Activated B cell treated with CpG ODN at 0.5 μM for 24 hours (primary cell): ENCODE data around the gene CENPT. TPM values are rescaled to one million over a fixed set of nuclear protein-coding genes. Genes with fewer than 3 reads are reported as not detected.
A peak's percentile ranks its signal among the peaks of the same experiment; 100 is the strongest.
"Not testable (repeated sequence)": the region's sequence is repeated elsewhere in the genome, so short reads cannot be mapped to it uniquely, and the experiment has no call there.

Experiments used
- ATAC-seq: fragments of 200-7000 bp; cut with Tn5 transposase; one replicate; pipeline ENCODE4 v1.10.0; 2021; ENCODE audit warnings: low read depth, mild to moderate bottlenecking, moderate library complexity
- CTCF ChIA-PET: fragments of 350-600 bp; sonication (Branson Sonifier 250); formaldehyde crosslinking; loops from one replicate; lab custom pipeline; 2021; ENCODE audit warnings: antibody characterized with exemption; lab: Charles Lee
- POLR2A ChIA-PET: fragments of 350-600 bp; sonication (Branson Sonifier 250); formaldehyde crosslinking; loops from one replicate; lab custom pipeline; 2021; ENCODE audit warnings: antibody characterized with exemption; lab: Charles Lee
- DNase-seq: peaks from one replicate; pipeline ENCODE4 v3.0.0; 2022
- H3K27ac Mint-ChIP-seq: one replicate; pipeline ENCODE4 v1.8.0; 2020; ENCODE audit warnings: mixed read lengths
- H3K27me3 Mint-ChIP-seq: one replicate; pipeline ENCODE4 v1.8.0; 2021; ENCODE audit warnings: mixed read lengths
- H3K36me3 Mint-ChIP-seq: one replicate; pipeline ENCODE4 v1.8.0; 2021; ENCODE audit warnings: low read depth, mixed read lengths
- H3K4me1 Mint-ChIP-seq: one replicate; pipeline ENCODE4 v1.8.0; 2021; ENCODE audit warnings: mixed read lengths
- H3K4me3 Mint-ChIP-seq: one replicate; pipeline ENCODE4 v1.8.0; 2020; ENCODE audit warnings: mild to moderate bottlenecking, mixed read lengths
- H3K9me3 Mint-ChIP-seq: one replicate; pipeline ENCODE4 v1.8.0; 2020; ENCODE audit warnings: mixed read lengths
- CTCF ChIP-seq: fragments of 200-600 bp; IDR thresholded peaks from one replicate; pipeline ENCODE4 v1.8.0; 2022; ENCODE audit warnings: antibody characterized with exemption, mild to moderate bottlenecking
- intact Hi-C: fragments of 100-400 bp; cut with micrococcal nuclease; formaldehyde crosslinking; loops from one replicate; pipeline ENCODE4 v1.15.1; 2024
- total RNA-seq: library from RNA; stranded (reverse); gene quantifications from 2 replicates; pipeline ENCODE4 v1.2.3, GENCODE V29; 2022

CENPT gene
- total RNA-seq, 1 donor from 2014 or later: 54.2 TPM

DNA sequence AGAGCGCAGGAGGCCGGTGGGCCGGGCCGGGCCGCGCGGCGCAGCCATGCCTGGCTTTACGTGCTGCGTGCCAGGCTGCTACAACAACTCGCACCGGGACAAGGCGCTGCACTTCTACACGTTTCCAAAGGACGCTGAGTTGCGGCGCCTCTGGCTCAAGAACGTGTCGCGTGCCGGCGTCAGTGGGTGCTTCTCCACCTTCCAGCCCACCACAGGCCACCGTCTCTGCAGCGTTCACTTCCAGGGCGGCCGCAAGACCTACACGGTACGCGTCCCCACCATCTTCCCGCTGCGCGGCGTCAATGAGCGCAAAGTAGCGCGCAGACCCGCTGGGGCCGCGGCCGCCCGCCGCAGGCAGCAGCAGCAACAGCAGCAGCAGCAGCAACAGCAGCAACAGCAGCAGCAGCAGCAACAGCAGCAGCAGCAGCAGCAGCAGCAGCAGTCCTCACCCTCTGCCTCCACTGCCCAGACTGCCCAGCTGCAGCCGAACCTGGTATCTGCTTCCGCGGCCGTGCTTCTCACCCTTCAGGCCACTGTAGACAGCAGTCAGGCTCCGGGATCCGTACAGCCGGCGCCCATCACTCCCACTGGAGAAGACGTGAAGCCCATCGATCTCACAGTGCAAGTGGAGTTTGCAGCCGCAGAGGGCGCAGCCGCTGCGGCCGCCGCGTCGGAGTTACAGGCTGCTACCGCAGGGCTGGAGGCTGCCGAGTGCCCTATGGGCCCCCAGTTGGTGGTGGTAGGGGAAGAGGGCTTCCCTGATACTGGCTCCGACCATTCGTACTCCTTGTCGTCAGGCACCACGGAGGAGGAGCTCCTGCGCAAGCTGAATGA lies 4.8 kb downstream of the CENPT start:
- DNase-seq (no peak), ATAC-seq (peak; percentile 16)
- Mint-ChIP-seq H3K4me3 (peak overlapping the region; percentile 91), H3K9me3 (no peaks in the 10 kb centered on the region), H3K27me3 (no peaks in the 10 kb centered on the region), H3K27ac (peak overlapping the region; percentile 93), H3K4me1 (peaks cover 46% of the 10 kb centered on the region), H3K36me3 (peaks cover 4% of the 10 kb centered on the region)
- TF ChIP-seq CTCF: no peak
- intact Hi-C loops: loop anchor here (1.0 kb wide), 7 partner anchors 9 to 243 kb away; partner anchors contain the start of genes EDC4, GFOD2, NFATC3 and PSKH1
- CTCF ChIA-PET: interaction anchor here (1.8 kb wide), 1 partner anchor 9 kb away, joined by 5 read pairs; no protein-coding TSS in a partner anchor
- POLR2A ChIA-PET: interaction anchor here (0.5 to 3.9 kb wide), 9 partner anchors 9 to 844 kb away, joined by 3 to 21 read pairs (median 3); partner anchors contain the start of genes RANBP10 and TSNAXIP1

- ATAC-seq: peak; percentile 54
- Mint-ChIP-seq H3K9me3 (no peaks in the 10 kb centered on the region), H3K4me3 (peak within 1 kb of the TSS; percentile 95), H3K27me3 (no peaks in the 10 kb centered on the region), H3K4me1 (peaks cover 43% of the 10 kb centered on the region), H3K27ac (peak within 1 kb of the TSS; percentile 95), H3K36me3 (peaks cover 4% of the 10 kb centered on the region)
- TF ChIP-seq CTCF: peak; percentile 38
- POLR2A ChIA-PET: no interaction called here
- CTCF ChIA-PET: interaction anchor here (1.2 kb wide), 1 partner anchor 25 kb away, joined by 4 read pairs; no protein-coding TSS in a partner anchor
- intact Hi-C loops: loop anchor here (1.0 kb wide), 7 partner anchors 9 to 243 kb away; partner anchors contain the start of genes EDC4, GFOD2, NFATC3 and PSKH1
- DNase-seq: peak; percentile 95
Observed at GRCh38 chr16:67841816-67842508, 5.5 kb downstream of the CENPT start, which contains the start of gene THAP11. Gene THAP11 (plus strand): TSS chr16:67842320. CDS start chr16:67842555, 235 bp downstream.

- no peaks in the 10 kb centered on the region for H3K9me3 Mint-ChIP-seq
- peaks cover 43% of the 10 kb centered on the region for H3K4me1 Mint-ChIP-seq
- H3K36me3 Mint-ChIP-seq: peaks cover 4% of the 10 kb centered on the region
- peak overlapping the region; percentile 95 for H3K4me3 Mint-ChIP-seq
- DNase-seq: no peak
- H3K27ac Mint-ChIP-seq: peak overlapping the region; percentile 95
- TF ChIP-seq CTCF: no peak
- intact Hi-C loops: no loop called here
- H3K27me3 Mint-ChIP-seq: no peaks in the 10 kb centered on the region
- POLR2A ChIA-PET: no interaction called here
- CTCF ChIA-PET: interaction anchor here (1.2 kb wide), 1 partner anchor 24 kb away, joined by 4 read pairs; no protein-coding TSS in a partner anchor
- ATAC-seq: no peak
Observed at GRCh38 chr16:67841198-67841815, 6.2 kb downstream of the CENPT start.

- ChIA-PET CTCF (no interaction called here), POLR2A (interaction anchor here (0.7 kb wide), 1 partner anchor 45 kb away, joined by 4 read pairs; no protein-coding TSS in a partner anchor)
- Mint-ChIP-seq H3K27me3 (no peaks in the 10 kb centered on the region), H3K27ac (no peak overlapping the region), H3K4me3 (no peak overlapping the region), H3K9me3 (no peaks in the 10 kb centered on the region), H3K36me3 (no peaks in the 10 kb centered on the region), H3K4me1 (peaks cover 18% of the 10 kb centered on the region)
- intact Hi-C loops: no loop called here
- no peak for TF ChIP-seq CTCF
- ATAC-seq (no peak), DNase-seq (no peak)
Observed at GRCh38 chr16:67837811-67838210, 9.7 kb downstream of the CENPT start.

DNA sequence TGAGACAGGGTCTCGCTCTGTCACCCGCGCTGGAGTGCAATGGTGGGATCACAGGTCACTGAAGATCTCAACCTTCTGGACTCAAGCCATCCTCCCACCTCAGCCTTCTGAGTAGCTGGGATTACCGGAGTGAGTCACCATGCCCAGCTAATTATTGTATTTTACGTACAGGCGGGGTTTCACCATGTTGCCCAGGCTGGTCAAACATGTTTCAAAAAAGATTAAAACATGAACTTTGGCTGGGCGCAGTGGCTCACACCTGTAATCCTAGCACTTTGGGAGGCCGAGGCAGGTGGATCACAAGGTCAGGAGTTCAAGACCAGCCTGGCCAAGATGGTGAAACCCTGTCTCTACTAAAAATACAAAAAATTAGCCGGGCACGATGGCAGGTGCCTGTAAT lies 10.3 kb downstream of the CENPT start:
- H3K27ac Mint-ChIP-seq, H3K9me3 Mint-ChIP-seq, intact Hi-C loops, ATAC-seq, H3K4me3 Mint-ChIP-seq, H3K27me3 Mint-ChIP-seq, DNase-seq, H3K36me3 Mint-ChIP-seq: not testable (repeated sequence)
- ChIA-PET POLR2A (interaction anchor here (1.3 kb wide), 1 partner anchor 30 kb away, joined by 3 read pairs; the partner anchor contains the start of gene TSNAXIP1), CTCF (interaction anchor here (1.1 kb wide), 1 partner anchor 20 kb away, joined by 3 read pairs; no protein-coding TSS in a partner anchor)
- H3K4me1 Mint-ChIP-seq: peaks cover 19% of the 10 kb centered on the region
